Dermis microvascular lymphatic vessel endothelial cell (primary cell): ENCODE measurements around the gene IDUA. TPM values are rescaled to one million over a fixed set of nuclear protein-coding genes. Genes with fewer than 3 reads are reported as not detected.
"Not testable (repeated sequence)": the region's sequence is repeated elsewhere in the genome, so short reads cannot be mapped to it uniquely, and the experiment has no call there.

Experiments
- DNase-seq, 2 donors: peaks; one replicate each; pipeline versions ENCODE4 v3.0.0 to v3.0.0-alpha.2; 2010; ENCODE audit warnings: low read depth in 2 of 2
- total RNA-seq: library from RNA; depleted of rRNA; stranded (reverse); fragments of >200 nt; gene quantifications from 2 replicates; pipeline ENCODE4 v1.2.1, GENCODE V29; 2014

Gene IDUA
- total RNA-seq, result 5.4 and 10.5 TPM in 2 replicates

GRCh38 chr4:986879-987623 is at the start of gene IDUA:
TSS of gene IDUA (plus strand) at chr4:987044. CDS start at chr4:987085, 41 bp downstream.
- peak in 1 of 2 donors; percentile 85 for DNase-seq

GRCh38 chr4:939508-939907 is 47.3 kb upstream of the IDUA start:
- DNase-seq, result not testable (repeated sequence)

GRCh38 chr4:945274-946102 is 41.4 kb upstream of the IDUA start:
- no peak for DNase-seq

DNA sequence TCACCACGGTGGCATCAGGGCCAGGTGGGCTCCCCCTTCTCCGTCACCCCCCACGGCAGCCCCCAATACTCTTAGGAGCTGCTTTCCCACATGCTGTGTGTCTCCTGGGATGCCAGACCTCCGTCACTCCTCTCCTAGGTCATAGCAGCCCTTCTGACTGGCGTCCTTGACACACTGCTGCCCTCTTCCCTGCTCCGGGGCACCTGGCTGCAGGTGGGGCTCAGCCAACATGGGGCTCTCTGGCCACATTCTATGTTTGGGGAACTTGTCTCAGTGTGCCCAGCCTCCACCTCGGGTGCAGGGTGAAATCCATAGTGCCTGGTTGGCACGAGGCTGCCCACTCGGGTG is 40.8 kb upstream of the IDUA start:
- no peak for DNase-seq

DNA sequence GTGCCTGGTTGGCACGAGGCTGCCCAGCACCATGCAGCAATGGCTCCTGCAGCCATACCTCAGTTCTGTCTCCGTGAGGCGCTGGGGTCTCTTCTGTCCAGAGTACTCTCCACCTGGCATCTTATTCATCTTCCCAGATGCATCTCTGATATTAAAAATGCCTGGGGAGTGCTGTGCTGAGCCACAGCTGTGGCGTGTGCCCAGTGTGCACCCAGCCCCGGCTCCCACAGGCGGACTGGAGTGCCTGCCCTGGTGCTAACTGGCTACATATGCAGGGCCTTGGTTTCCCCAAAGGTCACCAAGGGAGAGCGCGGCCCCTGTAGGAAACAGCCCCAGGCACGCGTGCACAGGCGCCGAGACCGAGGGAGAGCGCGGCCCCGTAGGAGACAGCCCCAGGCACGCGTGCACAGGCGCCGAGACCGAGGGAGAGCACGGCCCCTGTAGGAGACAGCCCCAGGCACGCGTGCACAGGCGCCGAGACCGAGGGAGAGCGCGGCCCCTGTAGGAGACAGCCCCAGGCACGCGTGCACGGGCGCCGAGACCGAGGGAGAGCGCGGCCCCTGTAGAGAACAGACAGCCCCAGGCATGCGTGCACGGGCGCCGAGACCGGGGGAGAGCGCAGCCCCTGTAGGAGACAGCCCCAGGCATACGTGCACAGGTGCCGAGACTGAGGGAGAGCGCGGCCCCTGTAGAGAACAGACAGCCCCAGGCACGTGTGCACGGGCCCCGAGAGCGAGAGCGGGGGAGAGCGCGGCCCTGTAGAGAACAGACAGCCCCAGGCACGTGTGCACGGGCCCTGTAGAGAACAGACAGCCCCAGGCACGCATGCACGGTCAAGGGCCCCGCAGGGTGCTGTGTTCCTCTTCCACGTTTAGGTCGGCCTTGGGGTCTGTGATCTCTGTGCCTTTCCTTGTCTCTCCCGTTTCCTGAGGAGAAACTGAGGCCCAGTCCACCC is 40.0 kb upstream of the IDUA start:
- DNase-seq, result no peak

DNA sequence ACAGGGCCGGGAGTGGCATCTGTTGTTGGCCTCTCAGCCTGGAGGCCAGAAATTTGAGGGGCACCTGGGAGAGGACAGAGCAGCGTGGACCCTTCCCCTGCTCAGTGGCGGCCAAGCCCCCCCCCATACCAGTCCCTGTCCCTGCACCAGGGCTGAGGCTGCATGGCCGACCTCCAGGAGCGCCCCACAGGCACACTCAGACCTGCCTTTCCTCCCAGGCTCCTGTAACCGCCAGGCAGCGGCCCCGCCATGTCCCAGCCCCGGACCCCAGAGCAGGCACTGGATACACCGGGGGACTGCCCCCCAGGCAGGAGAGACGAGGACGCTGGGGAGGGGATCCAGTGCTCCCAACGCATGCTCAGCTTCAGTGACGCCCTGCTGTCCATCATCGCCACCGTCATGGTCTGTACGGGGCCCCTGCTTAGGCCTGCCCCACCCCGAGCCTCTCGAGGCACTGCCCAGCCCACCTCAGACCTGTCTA is 39.3 kb upstream of the IDUA start:
- no peak for DNase-seq

GRCh38 chr4:948101-948935 is 38.5 kb upstream of the IDUA start:
- DNase-seq, result no peak

DNA sequence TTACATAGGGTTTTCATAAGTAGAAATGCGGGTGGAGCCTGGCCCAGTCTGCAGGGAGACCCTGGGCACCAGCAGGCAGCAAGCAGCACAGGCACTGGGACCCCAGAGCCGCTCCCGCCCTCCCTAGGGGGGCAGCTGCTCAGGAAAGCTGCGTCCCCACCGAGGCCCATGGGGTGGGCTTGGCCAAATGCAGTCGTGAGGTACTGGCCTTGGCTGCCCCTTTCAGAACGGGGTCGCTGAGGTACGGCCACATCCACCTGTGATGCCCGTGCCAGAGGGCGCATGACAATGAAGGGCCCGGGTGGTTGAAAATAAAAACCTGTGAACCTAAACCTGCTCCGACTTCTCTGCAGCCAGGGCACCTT is 37.9 kb upstream of the IDUA start:
- no peak for DNase-seq

- DNase-seq, result no peak
Measured at GRCh38 chr4:949656-950055, 37.2 kb upstream of the IDUA start.

DNA sequence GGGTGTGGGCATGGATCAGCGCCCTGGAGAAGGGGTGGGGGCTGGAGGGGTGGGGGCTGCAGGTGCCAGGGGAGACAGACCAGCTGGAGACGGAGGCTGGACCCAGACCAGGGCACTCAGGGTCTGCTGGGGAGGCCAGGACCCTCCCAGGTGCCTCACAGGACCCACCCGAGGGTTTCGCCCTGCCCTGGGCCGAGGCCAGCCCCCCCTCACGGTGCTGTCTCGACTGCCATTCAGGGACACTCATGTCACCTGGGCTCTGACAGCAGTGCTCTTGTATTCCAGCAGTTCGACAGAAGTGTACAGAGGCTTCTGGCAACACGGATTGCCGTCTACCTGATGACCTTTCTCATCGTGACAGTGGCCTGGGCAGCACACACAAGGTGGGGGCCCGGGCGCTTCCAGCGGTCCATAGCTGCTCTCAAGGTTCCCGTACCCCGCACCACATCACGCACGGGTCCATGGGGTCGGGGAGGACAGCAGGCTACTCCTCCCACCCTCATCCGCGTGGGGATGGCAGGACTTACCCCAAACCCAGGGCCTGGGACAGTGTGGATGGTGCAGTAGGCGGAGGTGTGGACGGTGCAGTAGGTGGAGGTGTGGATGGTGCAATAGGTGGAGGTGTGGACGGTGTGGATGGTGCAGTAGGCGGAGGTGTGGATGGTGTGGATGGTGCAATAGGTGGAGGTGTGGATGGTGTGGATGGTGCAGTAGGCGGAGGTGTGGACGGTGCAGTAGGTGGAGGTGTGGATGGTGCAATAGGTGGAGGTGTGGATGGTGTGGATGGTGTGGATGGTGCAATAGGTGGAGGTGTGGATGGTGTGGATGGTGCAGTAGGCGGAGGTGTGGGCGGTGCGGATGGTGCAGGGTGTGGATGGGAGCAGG is 36.5 kb upstream of the IDUA start:
- no peak for DNase-seq

DNA sequence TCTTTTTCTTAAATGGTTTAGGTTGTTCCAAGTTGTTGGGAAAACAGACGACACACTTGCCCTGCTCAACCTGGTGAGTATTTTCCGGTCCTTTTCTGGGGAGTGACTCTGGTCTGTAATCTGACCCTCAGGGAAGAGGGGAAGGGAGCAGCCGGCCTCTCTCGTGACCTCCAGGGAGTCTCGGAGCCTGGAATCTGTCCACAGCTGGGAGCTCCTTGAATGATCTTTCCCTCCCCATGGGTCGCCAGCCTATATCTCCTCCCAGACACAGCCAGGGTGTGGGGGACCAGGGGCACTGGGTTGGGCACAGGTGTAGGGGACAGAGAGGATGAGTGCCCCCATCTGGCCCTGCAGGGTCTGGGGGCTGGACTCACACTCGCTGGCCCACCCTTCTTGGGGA is 35.7 kb upstream of the IDUA start:
- no peak for DNase-seq

DNA sequence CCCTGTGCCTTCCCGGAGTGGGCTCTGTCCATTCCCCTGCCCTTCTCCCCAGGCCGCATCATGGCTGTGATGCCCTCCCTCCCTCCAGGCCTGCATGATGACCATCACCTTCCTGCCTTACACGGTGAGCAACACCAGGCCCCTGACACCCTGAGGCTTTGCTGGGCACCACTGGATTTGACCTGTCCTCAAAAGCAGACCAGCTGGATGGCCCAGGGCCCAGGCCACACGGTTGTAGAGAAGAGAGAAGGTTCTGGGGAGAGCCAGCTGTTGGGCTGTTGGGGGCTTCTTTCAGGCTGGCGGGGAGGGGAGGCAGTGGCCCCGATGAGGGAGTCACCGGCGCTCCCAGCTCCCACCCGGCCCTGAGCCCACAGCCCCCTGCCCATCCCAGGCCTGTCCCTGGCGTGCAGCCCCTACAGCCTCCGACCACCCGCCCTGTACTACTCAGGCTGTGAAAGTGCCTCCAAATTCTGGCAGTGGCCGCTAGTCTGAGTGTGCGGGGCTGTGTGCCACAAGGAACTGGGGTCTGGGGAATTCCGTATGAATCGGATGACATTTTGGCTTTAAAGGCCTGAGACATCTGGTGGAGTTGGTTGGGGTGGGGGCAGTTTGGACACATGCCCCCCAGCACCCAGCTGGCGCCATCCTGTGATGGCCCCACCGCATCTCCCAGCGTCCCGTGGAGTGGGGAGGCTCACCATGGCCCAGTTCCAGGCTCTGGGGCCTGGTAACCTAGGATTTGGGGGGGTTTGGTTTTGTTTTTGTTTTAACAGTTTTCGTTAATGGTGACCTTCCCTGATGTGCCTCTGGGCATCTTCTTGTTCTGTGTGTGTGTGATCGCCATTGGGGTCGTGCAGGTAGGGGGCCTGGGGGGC is 35.0 kb upstream of the IDUA start:
- DNase-seq, result no peak

- DNase-seq, result no peak
Measured at GRCh38 chr4:952881-953573, 33.8 kb upstream of the IDUA start.

- no peak for DNase-seq
Measured at GRCh38 chr4:953574-953915, 33.3 kb upstream of the IDUA start.

- no peak for DNase-seq
Measured at GRCh38 chr4:954211-955020, 32.4 kb upstream of the IDUA start.

- no peak for DNase-seq
Measured at GRCh38 chr4:955161-955921, 31.5 kb upstream of the IDUA start.

- DNase-seq, result no peak
Measured at GRCh38 chr4:955931-956381, 30.9 kb upstream of the IDUA start.
